NCI-H69 (cell line): ENCODE results near the gene KIF17.
"Not testable (repeated sequence)": the region's sequence is repeated elsewhere in the genome, so short reads cannot be mapped to it uniquely, and the experiment has no call there.

Experiments used
- DNase-seq: peaks from one replicate; lab custom pipeline; 2025; lab: John Stamatoyannopoulos, UW

Gene KIF17

DNA sequence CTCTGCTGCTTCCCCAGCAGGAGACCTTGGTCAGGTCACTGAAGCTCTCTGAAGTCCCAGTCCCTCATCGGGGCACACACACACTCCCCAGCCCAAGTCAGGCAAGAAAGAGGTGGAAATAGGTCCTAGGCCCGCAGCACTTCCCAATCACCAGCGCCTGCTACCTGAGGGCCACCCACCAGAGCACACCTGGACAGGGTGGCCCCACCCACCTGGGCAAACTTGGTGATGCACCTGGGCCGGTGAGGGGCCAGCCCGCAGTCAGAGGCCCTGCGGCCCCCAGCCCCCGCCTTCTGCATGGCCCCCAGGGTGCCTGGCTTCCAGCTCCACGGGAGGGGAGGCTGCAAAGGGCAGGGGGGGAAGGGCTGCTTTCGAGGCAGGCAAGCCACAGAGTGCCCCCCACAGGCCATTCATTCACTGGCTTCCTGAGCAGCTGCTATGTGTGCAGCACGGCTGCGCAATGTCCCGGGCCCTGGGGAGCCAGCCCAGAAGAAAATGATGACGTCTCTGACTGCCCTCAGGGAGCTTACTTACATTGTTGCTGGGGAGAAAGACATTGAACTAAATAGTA lies 10.0 kb upstream of the KIF17 start:
- DNase-seq, result peak; percentile 72

DNA sequence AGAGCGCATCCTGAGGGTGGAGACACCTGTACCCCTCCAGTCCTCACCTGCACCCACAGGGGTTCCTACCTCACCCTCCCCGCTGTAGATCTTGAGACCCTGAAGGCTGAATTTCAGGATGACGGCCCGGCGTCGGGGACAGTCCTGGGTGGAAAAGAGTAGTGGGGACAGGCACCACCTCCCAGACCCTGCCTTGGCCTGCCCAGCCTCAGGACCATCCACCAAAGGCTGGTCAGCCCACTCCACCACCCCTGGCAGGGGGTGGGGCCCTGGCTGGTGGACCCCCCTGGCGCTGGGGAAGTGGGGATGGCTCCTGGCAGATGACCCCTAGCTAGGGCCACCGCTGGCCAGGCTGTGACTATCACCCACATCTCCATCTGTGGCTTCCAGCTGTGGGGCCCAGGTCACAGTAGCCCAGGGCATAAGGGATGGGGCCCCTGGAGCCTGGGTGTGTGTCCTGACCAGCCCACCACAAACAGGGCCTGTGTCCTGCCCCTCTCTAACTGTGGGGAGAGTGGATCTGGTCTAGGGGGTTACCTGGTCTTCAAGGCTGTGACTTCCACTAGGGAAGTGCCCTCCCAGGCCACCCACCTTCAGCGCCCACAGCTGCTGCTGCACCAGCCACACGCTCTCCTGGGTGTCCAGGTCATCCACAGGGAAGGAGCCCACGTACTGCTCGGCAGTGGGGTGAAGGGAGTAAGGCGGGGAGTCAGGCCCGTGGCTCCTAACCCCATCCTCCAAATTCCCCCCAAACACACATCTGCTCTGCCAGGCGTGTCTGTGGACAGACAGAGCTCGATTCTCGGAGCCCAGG lies 9.3 kb upstream of the KIF17 start:
- DNase-seq, result no peak

DNA sequence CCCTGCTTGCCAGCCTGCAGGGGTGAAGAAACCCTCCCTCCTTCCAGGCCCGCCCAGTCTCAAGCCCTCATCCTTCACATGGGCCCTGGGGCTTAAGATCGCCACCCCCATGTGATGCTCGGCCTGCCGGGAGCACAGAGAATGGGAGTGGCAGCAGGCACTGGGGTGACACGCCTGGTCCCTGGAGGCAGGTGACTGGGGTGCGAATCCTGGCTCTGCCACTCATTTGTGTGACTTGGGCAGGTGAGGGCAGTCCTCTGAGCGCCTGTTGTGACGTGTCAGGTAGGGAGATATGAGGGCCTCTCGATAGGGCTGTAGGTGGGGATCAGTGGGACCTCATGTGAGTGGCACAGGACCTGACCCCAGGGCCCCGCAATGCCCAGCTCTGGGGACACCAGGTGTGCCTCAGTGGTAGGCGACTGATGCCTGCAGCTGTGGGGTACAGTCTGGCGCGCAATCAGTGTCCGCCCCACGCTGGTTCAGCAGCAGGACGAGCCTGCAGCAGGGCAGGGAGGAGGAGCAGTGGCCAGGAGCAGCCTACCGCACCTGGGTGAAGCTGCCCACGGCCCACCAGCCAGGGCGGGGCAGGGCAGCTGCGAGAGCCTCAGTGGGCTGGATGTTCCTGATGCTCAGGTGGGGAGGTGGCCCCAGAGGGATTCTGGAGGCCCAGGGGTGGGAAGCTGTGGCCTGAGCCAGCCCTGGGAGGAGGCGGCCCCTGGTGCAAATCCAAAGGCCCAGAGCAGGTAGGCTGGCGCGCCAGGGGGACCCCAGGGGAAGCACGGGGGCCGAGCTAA lies 8.5 kb upstream of the KIF17 start:
- no peak for DNase-seq

DNA sequence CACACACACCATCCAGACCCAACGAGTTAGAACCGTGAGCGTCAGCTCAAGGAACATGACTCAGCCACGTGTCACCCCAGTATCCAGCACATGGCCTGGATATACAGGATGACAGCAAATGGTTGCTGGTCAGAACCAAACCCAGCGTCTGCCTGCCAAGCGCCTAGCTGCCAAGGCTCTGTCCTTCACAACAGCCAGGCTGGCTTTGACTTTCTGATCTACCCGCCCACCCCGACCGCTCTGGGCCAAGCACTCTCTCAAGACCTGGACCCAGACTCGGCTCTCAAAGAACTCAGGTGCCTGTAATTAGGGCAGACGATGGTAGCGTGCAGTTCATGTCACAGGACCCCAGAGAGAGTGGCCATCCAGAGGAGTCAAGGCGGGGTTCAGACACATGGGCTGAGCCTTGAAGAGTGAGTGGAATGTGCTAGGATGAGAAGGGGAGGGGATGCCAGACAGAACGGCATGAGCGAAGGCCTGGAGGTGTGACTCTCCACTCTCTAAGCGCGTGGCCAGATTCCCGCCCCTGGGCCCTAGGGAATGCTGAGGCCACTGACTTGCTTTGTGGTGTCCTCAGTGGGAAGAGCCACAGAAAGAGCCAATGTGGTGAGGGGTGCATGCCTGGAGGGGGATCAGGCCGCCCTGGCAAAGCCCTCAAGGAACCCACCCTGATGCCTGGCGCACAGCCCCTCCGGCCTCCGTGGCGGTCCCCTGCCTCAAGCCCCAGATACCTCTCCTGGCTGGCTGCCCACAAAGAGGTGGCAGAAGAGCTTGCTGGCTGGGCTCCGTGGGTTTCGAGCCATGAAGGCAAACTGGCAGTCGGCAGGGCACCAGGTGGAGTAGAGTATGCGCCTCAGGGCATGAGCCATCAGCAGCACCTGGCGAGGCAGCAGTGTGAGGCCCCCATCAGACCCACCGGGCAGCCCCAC lies 7.6 kb upstream of the KIF17 start:
- DNase-seq, result peak; percentile 93

DNA sequence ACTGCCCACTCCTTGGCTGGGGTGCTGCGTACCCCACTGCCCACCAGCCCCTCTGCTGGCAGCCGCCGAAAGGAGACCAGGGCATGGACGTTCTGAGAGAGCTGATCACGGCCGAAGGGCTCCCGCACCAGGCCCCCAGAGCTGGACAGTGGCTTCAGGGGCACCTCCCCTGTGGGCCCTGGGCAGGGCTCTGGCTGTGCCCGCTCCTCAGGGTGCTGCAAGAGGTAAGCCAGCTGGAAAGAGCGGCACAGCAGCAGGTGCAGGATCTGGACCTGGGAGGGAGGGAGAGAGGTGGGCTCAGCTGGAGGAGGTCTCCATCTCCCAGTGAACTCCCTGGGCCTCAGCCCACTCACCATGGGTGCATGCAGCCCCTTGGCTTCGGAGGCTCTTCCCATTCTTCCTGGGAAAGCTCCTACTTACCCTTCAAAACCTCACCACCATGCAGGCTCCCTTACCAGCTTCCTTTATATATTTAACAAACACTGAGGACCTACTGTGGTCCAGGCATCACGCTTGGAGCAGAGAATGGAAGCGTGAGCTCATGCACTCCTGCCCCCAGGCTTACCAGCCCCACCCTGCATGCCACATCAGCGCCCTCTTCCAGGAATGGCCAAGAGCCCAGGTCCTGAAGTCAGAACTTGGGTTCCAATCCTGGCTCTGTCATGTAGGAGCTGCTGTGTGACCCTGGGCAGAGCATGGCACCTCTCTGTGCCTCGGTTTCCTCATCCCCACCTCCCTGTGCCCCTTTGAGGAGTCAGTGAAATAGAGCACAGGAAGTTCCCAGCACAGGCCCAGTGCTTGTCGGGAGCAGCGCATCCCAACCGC lies 6.8 kb upstream of the KIF17 start:
- DNase-seq, result no peak

DNA sequence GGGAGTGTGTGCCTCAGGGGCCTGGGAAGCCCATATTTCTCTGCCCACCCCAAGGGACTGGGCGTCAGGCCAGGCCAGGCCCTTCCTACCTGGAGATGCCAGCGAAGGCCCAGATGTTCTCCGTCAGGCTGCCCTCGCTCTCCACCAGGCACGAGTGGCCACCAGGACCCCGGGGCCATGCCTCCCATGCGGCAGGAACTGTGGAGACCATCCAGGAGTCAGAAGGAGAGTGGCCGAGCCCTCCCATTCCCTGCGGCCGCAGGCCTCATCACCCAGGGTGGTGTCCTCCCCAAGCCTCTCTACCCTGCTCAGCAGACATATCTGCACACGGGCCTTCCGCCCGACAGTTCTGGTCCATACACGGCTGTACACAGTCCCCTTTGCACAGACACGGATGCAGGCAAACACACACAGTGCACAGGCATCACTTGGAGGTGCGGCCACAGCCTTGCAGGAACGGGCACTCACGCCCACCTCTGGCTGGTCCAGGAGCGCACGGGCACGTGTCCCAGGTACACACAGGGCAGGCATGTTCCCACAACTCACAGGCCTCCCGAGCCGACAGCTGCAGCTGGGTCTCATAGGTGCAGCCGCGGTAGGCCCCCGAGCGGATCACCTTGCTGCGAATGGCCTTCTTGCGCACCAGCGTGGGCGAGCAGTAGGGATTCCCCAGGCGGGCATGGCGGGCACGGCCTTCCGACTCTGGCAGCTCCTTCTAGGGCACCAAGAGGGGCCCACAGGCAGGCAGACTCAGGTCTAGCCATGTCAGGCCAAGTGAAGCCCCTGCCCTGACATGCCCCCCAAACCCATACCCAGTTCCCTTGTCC lies 5.9 kb upstream of the KIF17 start:
- no peak for DNase-seq

DNA sequence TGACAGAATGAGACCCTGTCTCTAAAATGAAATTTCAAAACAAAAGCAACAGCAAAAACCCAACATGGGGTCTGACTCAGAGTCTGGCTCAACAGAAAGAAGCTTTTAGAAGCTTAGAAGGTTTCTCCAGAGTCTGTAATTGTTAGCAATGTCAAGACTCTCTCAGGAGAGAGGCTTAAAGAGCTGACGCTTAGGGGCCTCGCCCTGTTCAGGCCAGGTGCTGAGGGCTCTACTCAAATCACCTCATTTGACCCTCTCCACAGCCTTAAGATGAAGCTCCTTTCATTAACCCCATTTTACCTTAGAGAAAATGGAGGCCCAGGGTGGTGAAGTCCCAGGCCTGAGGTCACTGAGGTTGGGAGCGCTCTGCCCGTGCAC lies 5.3 kb upstream of the KIF17 start:
- DNase-seq, result no peak

DNA sequence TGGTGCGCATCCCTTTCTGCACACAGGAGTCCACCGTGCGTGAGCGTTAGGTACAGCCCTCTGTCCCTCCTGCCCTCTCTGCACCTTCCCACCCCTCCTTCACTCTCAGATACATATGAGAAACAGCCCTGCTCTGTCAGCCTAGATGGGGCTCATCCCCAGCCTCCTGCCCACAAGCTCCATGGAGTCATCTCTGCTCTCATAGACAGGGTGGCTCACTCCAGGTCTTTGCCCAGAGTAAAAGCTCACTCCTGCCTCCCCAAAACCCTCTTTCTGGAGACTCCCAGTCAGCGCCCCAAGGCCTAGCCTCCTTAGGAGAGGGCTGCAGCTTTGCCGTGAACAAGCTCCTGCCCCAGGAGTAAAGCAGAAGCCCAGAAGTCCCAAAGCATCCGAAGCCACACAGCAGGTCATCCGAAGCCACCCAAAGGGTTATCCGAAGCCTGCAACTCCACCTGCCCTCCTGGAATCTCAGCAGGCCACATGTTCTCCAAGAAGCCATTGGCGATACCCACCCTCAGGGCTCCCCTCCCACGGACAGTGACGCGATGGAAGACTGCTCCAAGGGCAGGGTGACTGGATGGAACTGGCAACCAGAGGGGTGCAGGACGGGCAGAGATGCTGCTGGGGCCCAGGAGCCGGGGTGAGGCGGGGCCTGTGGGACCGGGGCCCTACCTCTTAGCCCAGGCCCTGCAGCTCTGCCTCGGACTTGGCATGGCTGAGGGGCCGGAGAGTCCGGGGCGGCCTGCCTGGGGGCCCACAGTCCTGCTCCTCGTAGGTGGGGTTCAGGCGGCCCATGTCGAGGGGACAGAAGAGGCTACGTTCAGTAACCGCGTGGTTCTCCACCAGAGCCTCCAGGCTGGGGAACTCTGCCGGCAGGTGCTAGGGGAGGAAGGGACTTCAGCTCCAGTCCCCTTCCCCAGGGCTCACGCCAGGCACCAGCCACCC lies 3.6 kb upstream of the KIF17 start:
- DNase-seq, result no peak

DNA sequence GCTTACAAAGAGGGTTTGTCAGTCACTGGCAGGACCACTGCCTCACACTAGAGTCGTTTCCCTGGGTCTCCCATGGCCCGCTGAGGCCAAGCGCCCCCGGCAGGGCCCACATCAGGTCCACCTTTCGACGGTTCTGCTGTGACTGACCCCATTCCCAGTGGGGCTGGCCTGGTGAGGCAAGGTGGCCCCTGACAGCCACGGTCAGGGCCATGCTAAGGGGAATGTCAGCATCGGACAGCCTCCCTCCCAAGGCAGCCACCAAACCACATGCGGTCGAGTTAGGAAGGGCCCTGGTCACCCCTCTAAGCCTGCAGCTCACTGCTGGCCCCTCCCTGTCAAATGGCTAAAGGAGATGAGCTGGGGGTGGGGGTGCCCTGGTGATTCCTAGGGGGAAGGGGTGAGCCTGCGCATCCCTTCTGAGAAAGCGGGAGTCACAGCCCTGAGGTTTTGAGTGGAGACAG lies 2.9 kb upstream of the KIF17 start:
- no peak for DNase-seq

DNA sequence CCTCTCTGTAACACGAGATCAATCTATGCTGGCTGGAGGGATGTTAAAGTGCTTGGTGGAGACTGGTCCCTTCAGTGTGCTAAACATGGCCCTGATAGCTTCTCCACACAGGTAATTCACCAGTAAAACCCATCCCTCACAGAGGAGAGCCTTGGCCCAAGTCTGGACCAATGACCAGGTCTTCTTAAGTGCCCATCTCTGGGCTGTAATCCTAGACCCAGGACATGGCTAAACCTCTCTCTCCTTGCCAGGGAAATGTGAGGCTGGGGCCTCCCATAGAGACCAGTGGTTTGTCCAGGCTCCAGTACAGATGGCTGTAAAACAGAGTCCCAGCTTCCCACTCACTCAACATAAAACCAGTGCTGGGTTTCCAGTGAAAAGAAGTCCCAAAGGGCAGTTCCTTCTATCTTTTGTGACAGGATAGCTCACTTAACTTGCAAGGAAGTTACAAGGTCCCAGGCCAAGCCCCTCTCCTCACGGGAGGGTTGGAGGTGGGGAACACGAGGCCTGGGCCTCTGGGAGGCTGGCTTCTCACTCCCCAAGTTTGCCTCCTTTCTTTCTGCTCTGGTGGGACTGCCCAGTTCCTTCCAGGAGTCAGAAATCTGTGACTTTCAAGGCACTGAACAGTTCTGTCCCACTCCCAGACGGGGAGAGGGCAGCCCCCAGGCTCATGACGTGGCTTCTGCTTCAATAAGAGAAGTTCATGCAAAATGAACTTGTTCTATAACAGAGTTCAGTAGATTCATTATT lies 2.2 kb upstream of the KIF17 start:
- DNase-seq, result no peak

DNA sequence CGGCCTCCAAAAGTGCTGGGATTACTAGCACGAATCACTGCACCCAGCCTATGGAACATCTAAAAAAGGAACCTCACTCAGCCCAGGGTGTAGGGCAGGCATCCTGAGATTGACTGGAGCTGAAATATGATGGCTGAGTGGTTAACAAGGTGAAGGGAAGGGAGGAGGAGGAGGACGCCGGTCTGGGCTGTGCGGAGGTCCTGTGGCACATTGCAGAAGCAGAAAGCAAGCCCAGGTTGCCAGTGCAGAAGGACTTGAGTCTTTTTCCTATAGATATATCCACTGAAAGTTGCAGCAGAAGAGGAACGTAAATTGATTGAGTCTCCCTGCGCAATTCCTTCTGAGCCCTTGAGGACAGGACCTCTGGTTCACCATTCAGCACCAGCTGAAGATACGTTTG lies 1.5 kb upstream of the KIF17 start:
- DNase-seq, result no peak

DNA sequence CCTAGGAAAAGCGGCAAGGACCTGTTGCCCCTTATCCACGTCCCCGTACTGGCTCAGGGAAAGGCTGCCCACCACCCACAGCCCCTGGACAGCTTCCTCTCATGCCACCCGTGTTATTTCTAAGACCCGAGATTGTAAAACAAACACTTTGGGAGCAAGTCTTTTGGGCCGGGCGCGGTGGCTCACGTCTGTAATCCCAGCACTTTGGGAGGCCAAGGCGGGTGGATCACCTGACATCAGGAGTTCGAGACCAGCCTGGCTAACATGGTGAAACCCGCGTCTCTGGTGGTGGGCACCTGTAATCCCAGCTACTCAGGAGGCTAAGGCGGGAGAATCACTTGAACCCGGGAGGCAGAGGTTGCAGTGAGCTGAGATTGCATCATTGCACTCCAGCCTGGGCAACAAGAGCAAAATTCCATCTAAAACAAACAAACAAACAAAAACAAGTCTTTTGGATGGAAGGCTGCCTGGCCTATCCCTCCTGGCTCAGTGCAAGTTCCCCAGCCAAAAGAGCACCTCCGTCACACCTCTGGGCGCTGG lies 606 bp upstream of the KIF17 start:
- not testable (repeated sequence) for DNase-seq

DNA sequence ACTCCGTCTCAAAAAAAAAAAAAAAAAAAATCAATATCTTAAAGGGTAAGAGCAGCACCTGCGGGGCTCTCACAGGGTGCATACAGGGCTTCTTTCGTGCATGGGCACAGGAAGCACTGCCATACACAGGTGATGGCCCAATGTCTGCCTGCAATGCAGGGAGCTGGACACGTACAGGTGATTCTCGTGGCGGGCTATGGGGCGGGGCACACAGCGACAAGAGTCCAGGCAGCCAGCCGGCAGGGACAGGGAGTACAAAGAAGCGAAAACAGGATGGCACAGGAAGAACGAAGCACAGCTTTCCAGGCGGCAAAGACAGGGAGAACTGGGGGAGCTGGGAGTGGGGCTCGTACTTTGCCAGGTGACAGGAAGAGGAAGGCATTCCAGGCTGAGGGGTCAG lies 1.6 kb downstream of the KIF17 start:
- DNase-seq, result no peak

DNA sequence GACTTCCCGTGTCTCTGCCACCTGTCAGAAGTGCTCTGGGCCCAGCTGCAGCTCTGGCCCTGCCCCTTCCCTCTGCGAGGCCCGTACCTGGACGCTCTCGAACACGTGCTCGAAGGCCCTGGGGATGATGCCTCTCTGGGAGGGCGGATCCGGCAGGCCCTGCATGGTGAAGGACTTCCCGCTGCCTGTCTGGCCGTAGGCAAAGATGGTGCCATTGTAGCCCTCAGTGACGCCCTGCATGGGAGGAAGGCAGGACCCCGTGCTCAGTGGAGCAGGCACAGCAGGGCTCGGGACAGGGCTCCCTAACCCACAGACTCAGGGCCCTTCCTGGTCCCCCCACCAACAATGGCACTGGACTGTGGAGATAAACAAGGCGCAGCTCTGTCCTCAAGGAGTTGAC lies 2.4 kb downstream of the KIF17 start:
- no peak for DNase-seq

DNA sequence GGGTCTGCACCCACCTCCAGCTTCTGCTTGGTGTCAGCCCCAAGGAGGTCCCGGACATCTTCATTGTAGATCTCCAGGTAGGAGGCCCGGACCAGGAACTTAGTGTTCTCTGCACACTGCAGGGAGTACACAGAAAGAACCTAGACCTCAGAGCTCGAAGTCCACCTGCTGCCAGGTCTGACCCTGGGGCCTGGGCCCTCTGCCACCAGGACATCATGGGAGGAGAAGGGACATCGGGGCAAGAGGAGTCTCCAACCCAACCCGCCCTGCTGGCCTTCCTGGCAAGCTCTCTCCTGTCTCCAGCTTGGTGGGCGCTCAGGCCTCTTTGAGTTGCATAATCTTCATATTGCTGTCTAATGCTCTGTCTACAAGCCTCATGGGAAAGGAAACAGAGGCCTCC lies 4.4 kb downstream of the KIF17 start:
- DNase-seq, result no peak

DNA sequence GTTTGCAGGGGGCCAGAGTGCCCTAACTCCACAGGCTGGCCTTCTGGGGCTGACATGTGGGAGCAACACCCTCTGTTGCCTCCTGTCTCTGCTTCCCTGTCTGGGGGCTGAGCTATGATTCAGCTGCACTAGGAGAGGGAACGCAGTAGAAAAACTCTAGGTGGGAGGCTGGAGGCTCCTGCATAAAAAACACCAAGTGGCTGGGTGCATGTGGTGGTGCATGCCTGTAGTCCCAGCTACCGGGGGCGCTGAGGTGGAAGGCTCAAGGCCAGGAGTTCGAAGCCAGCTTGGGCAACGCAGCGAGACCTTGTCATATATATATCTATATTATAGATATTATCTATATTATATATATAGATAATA lies 5.6 kb downstream of the KIF17 start:
- DNase-seq, result no peak

DNA sequence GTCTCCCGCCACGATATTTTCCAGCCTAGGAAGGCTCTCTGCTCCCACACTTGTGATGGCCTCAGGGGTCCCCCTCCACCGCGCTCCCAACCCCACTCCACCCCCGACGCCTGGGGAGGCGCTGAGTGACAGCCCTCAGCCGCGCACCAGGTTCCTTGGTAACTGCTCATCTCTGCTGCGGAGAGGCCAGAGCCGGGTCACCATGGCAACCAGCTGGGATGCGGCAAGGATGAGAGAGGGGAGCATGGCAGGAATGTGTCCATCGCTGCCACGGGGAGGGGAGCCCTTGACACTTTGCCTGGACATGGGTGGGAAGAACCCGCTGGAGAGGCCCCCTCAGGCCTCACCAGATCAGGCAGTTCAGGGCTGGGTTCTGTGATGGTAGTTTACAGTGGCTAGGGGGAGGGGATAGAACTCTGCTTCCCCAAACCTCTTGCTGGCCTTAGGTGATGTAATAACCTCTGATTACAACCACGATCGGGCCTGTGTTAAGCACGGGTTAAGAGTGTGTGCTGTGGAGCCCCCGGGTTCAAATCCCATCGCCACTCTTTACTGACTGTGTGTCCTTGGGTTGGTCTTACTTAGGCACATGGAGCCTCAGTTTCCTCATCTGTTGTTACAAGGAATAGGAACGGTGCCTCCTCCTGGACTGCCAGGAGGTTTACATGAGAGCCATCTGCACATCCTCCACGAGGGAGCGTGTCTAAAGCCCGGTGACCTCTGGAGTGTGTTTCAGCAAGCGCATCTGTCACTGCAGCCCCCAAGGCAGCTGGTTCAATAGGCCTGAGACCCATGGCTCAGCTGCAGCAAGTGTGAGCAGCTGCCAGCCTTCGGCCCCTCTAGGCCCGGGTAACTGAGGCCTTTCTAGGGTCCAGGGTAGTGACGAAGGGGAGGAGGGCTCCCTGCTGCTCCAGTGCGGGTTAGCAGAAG lies 6.3 kb downstream of the KIF17 start:
- DNase-seq, result no peak
